Tibial artery (tissue), 4 donors: ENCODE measurements around the gene EXOC3L2.

Experiments used
- DNase-seq, 2 donors: peaks; one replicate each; pipeline ENCODE4 v3.0.0-alpha.2; 2019
- H3K27ac ChIP-seq, 2 donors: fragments of 200-600 bp; sonication (generic) in 1 of 2; 1 replicate in 1 of 2; 2 replicates in 1 of 2; pipeline ENCODE4 v1.5.1; 2018 to 2019; ENCODE audit warnings: mild to moderate bottlenecking in 1 of 2
- H3K27me3 ChIP-seq, 2 donors: fragments of 200-600 bp; sonication (generic) in 1 of 2; one replicate each; pipeline versions ENCODE4 v1.5.1 to v1.6.0; 2016 to 2019
- H3K36me3 ChIP-seq, 3 donors: fragments of 200-600 bp; sonication (generic) in 2 of 3; one replicate each; pipeline ENCODE4 v1.5.1; 2016 to 2019; ENCODE audit warnings: mild to moderate bottlenecking in 2 of 3
- H3K4me1 ChIP-seq, 4 donors: fragments of 200-600 bp; sonication (generic) in 2 of 4; 1 replicate in 3 of 4; 2 replicates in 1 of 4; pipeline ENCODE4 v1.5.1; 2016 to 2019
- H3K4me3 ChIP-seq, 2 donors: fragments of 200-600 bp; sonication (generic) in 1 of 2; 1 replicate in 1 of 2; 2 replicates in 1 of 2; pipeline ENCODE4 v1.5.1; 2018 to 2019; ENCODE audit warnings: mild to moderate bottlenecking in 2 of 2
- H3K9me3 ChIP-seq, 3 donors: fragments of 200-600 bp; sonication (generic) in 1 of 3; one replicate each; pipeline ENCODE4 v1.5.1; 2016 to 2019
- CTCF ChIP-seq, 2 experiments: fragments of 200-600 bp in 1 of 2; fragments of 450-650 bp in 1 of 2; IDR thresholded peaks; one replicate each; pipeline ENCODE4 v1.5.1; 2017 to 2019; ENCODE audit warnings: antibody characterized with exemption in 2 of 2, mild to moderate bottlenecking in 1 of 2, moderate library complexity in 1 of 2
- intact Hi-C: fragments of 100-400 bp; cut with DNase I; formaldehyde crosslinking; loops from one replicate; pipeline ENCODE4 v1.15.0; 2023; ENCODE audit warnings: low total_unique reads

The EXOC3L2 gene

GRCh38 chr19:45244133-45244794, 943 bp downstream of the EXOC3L2 start:
- Histone ChIP-seq H3K9me3 (no peaks in the 10 kb centered on the region), H3K27ac (no peak overlapping the region), H3K27me3 (peaks cover 0 to 26% of the 10 kb centered on the region in 2 donors), H3K4me1 (peaks cover 0 to 11% (median 8%) of the 10 kb centered on the region in 4 donors), H3K36me3 (no peaks in the 10 kb centered on the region), H3K4me3 (no peak overlapping the region)
- no peak for DNase-seq
- TF ChIP-seq CTCF (IDR thresholded peaks at IDR 0.05), result no peak
- intact Hi-C loops, result no loop called here

- TF ChIP-seq CTCF (IDR thresholded peaks at IDR 0.05), result no peak
- peaks cover 0 to 32% of the 10 kb centered on the region in 2 donors for H3K27me3 ChIP-seq
- H3K27ac ChIP-seq, result no peak overlapping the region
- no peak for DNase-seq
- intact Hi-C loops, result no loop called here
- H3K9me3 ChIP-seq, result no peaks in the 10 kb centered on the region
- no peaks in the 10 kb centered on the region for H3K36me3 ChIP-seq
- H3K4me3 ChIP-seq, result no peak overlapping the region
- peaks cover 0 to 2% (median 1%) of the 10 kb centered on the region in 4 donors for H3K4me1 ChIP-seq
Observed at GRCh38 chr19:45243144-45243732, 2.0 kb downstream of the EXOC3L2 start.

- H3K27ac ChIP-seq, result no peak overlapping the region
- peaks cover 0 to 5% (median 0%) of the 10 kb centered on the region in 4 donors for H3K4me1 ChIP-seq
- no peak for TF ChIP-seq CTCF (IDR thresholded peaks at IDR 0.05)
- H3K9me3 ChIP-seq, result no peaks in the 10 kb centered on the region
- H3K27me3 ChIP-seq, result peaks cover 0 to 43% of the 10 kb centered on the region in 2 donors
- no peak for DNase-seq
- H3K36me3 ChIP-seq, result no peaks in the 10 kb centered on the region
- intact Hi-C loops, result no loop called here
- H3K4me3 ChIP-seq, result no peak overlapping the region
Observed at GRCh38 chr19:45238556-45238955, 6.7 kb downstream of the EXOC3L2 start.

GRCh38 chr19:45235485-45235884, 9.7 kb downstream of the EXOC3L2 start:
- H3K27ac ChIP-seq, result no peak overlapping the region
- no peaks in the 10 kb centered on the region for H3K9me3 ChIP-seq
- peaks cover 0 to 5% (median 0%) of the 10 kb centered on the region in 4 donors for H3K4me1 ChIP-seq
- TF ChIP-seq CTCF (IDR thresholded peaks at IDR 0.05), result no peak
- DNase-seq, result no peak
- H3K27me3 ChIP-seq, result peaks cover 0 to 53% of the 10 kb centered on the region in 2 donors
- intact Hi-C loops, result no loop called here
- no peaks in the 10 kb centered on the region for H3K36me3 ChIP-seq
- H3K4me3 ChIP-seq, result no peak overlapping the region

GRCh38 chr19:45234089-45234869, 10.9 kb downstream of the EXOC3L2 start:
- peaks cover 0 to 53% of the 10 kb centered on the region in 2 donors for H3K27me3 ChIP-seq
- DNase-seq, result no peak
- H3K36me3 ChIP-seq, result no peaks in the 10 kb centered on the region
- TF ChIP-seq CTCF (IDR thresholded peaks at IDR 0.05), result no peak
- H3K9me3 ChIP-seq, result no peaks in the 10 kb centered on the region
- H3K27ac ChIP-seq, result no peak overlapping the region
- H3K4me1 ChIP-seq, result peaks cover 0 to 5% (median 0%) of the 10 kb centered on the region in 4 donors
- intact Hi-C loops, result no loop called here
- no peak overlapping the region for H3K4me3 ChIP-seq
